ENCODE results near the gene PHF21B. TPM values are rescaled to one million over a fixed set of nuclear protein-coding genes. Genes with fewer than 3 reads are reported as not detected.

Gene PHF21B
- total and polyA plus RNA-seq, 2 of the 8 experiments (the other 6 are each of a cell fraction or from before 2014, with no cell fraction given) = 19.3 to 68.1 TPM

DNA sequence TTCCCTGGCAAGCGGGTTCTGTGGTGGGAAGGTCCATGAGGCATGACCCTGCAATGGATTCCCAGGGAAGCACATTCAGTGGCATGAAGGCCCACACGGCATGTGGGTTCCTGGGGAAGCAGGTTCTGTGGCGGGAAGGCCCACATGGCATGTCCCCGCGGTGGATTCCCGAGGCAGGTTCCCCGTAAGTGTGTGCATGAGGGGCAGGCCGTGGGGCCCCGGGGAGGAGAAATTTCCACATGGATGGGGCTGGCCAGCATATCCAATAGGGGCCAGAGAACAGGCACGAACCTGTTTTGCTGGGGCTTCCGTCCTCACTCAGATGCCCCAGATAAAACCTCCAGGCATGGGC lies 83.7 kb downstream of the PHF21B start:
- TF ChIP-seq RXRA (IDR thresholded peaks at IDR 0.05; ENCODE audit: insufficient read depth, low read depth, low read length) = no peak
- 0 out of 2 replicates have a peak, but pooled peaks have one; percentile 3 for TF ChIP-seq MAX (IDR thresholded peaks at IDR 0.05)
- TF ChIP-seq, protein P1, sequence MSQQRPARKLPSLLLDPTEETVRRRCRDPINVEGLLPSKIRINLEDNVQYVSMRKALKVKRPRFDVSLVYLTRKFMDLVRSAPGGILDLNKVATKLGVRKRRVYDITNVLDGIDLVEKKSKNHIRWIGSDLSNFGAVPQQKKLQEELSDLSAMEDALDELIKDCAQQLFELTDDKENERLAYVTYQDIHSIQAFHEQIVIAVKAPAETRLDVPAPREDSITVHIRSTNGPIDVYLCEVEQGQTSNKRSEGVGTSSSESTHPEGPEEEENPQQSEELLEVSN (IDR thresholded peaks at IDR 0.05) = peak; percentile 46; the same call in 1 of the 2 replicates
- H4K5ac ChIP-seq (ENCODE audit: insufficient read length, low read depth, low read length) = no peak overlapping the region
- WGBS, 2 experiments (ENCODE audit: extremely low coverage in 1 of 2, insufficient coverage in 1 of 2, insufficient read length in 1 of 2, insufficient replicate concordance in 2 of 2, low coverage in 1 of 2, low lambda C conversion rate in 2 of 2, missing lambda C conversion rate in 1 of 2) = 92% methylated on average over 11 of the region's 11 CpGs; no CpG with 5 or more reads in 1 of the 2 experiments

More for the DNA sequence above, 83.7 kb downstream of the PHF21B start:
- Histone ChIP-seq H3K9me3 (ENCODE audit: insufficient read depth in 2 of 2, low read depth in 1 of 2, low read length in 1 of 2) (no peaks in the 10 kb centered on the region), H3K27me3 (replicated peaks in 1 of 4; ENCODE audit: control insufficient read depth in 3 of 4, extremely low read depth in 1 of 4, insufficient read depth in 3 of 4, low read length in 3 of 4) (no peaks in the 10 kb centered on the region), H2BK120ac (replicated peaks; ENCODE audit: low read depth, low read length) (no peak overlapping the region), H2BK12ac (ENCODE audit: low read depth, low read length) (no peak overlapping the region; the same call in 1 of the 2 replicates), H4K20me1 (replicated peaks in 1 of 2; ENCODE audit: control insufficient read depth in 1 of 2, insufficient read depth in 2 of 2, low read length in 2 of 2) (peaks cover 11 to 14% of the 10 kb centered on the region in 2 experiments), H3K79me1 (ENCODE audit: low read depth, low read length) (peaks cover 9% of the 10 kb centered on the region; the same call in 1 of the 2 replicates), H2BK20ac (ENCODE audit: low read length) (no peak overlapping the region), H3K27ac (ENCODE audit: low read depth, low read length) (no peak overlapping the region), H2BK5ac (ENCODE audit: low read depth, low read length) (no peak overlapping the region), H3K79me2 (ENCODE audit: control insufficient read depth in 1 of 2, insufficient read depth in 2 of 2, low read length in 2 of 2) (peaks cover 0 to 9% of the 10 kb centered on the region in 2 experiments; a peak in 2 of 4 replicates), H3K9ac (replicated peaks in 1 of 4; ENCODE audit: extremely low read depth in 1 of 4, low read depth in 3 of 4, low read length in 3 of 4) (no peak overlapping the region), H3K4me3 (ENCODE audit: extremely low read depth in 1 of 4, insufficient read depth in 2 of 4, low read depth in 3 of 4, low read length in 4 of 4) (no peak overlapping the region), H3K4me2 (ENCODE audit: insufficient read depth in 1 of 2, low read depth in 2 of 2, low read length in 2 of 2) (no peak overlapping the region), H3K56ac (replicated peaks; ENCODE audit: insufficient read length, low read depth, low read length) (no peak overlapping the region), H3K36me3 (ENCODE audit: control insufficient read depth in 2 of 4, insufficient read depth in 4 of 4, low read length in 3 of 4) (peaks cover 0 to 3% (median 0%) of the 10 kb centered on the region in 4 experiments; a peak in 1 of 8 replicates), H4K8ac (ENCODE audit: extremely low read depth, insufficient read depth, low read length) (no peak overlapping the region), H2AK5ac (ENCODE audit: low read depth, low read length) (no peak overlapping the region), H2BK15ac (ENCODE audit: low read length) (no peak overlapping the region), H3K23ac (ENCODE audit: insufficient read length) (no peak overlapping the region), H4K91ac (replicated peaks; ENCODE audit: insufficient read length, low read length) (no peak overlapping the region), H2AFZ (ENCODE audit: low read length) (no peak overlapping the region), H3K23me2 (ENCODE audit: low read depth, low read length) (no peaks in the 10 kb centered on the region), H3K14ac (ENCODE audit: insufficient read length) (no peak overlapping the region), H3K4ac (replicated peaks; ENCODE audit: insufficient read length, low read depth, low read length) (no peak overlapping the region), H3K4me1 (replicated peaks in 1 of 4; ENCODE audit: control insufficient read depth in 3 of 4, insufficient read depth in 4 of 4, low read length in 3 of 4) (no peaks in the 10 kb centered on the region; a peak in 1 of 7 replicates), H3K18ac (ENCODE audit: extremely low read depth, low read length) (no peak overlapping the region)
- CTCF ChIA-PET (ENCODE audit: partially characterized antibody) = interaction anchor here (1.0 to 1.6 kb wide), 2 partner anchors 9 to 13 kb away, joined by 3 read pairs; no protein-coding TSS in a partner anchor
- FAIRE-seq (no peak), DNase-seq (ENCODE audit: low read depth in 1 of 2, low spot score in 2 of 2) (no peak)
- POLR2A ChIA-PET (ENCODE audit: partially characterized antibody) = no interaction called here

All from H1 (cell line).